ENCODE measurements around the gene CIAO2B. TPM values are rescaled to one million over a fixed set of nuclear protein-coding genes. Genes with fewer than 3 reads are reported as not detected.

CIAO2B gene
- total and polyA plus RNA-seq, 11 donors, result 103 to 669 (median 129) TPM

- H3K9me3 ChIP-seq, result no peaks in the 10 kb centered on the region
- 80 to 93% (median 90%) methylated on average over 2 of the region's 2 CpGs for WGBS, 4 donors
- DNase-seq, result no peak
- no peak for ATAC-seq
- peaks cover 4 to 62% (median 41%) of the 10 kb centered on the region in 12 donors for H3K4me1 ChIP-seq
- intact Hi-C loops (cut with DNase I), result loop anchor here in 1 of 10 donors (5.0 kb wide), 1 partner anchor 34 kb away; no protein-coding TSS in a partner anchor
- H3K36me3 ChIP-seq, result peaks cover 0 to 25% (median 10%) of the 10 kb centered on the region in 9 donors
- TF ChIP-seq, protein P1, sequence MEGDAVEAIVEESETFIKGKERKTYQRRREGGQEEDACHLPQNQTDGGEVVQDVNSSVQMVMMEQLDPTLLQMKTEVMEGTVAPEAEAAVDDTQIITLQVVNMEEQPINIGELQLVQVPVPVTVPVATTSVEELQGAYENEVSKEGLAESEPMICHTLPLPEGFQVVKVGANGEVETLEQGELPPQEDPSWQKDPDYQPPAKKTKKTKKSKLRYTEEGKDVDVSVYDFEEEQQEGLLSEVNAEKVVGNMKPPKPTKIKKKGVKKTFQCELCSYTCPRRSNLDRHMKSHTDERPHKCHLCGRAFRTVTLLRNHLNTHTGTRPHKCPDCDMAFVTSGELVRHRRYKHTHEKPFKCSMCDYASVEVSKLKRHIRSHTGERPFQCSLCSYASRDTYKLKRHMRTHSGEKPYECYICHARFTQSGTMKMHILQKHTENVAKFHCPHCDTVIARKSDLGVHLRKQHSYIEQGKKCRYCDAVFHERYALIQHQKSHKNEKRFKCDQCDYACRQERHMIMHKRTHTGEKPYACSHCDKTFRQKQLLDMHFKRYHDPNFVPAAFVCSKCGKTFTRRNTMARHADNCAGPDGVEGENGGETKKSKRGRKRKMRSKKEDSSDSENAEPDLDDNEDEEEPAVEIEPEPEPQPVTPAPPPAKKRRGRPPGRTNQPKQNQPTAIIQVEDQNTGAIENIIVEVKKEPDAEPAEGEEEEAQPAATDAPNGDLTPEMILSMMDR (IDR thresholded peaks at IDR 0.05), result no peak
- no peak for TF ChIP-seq POLR2A (IDR thresholded peaks at IDR 0.05)
- H3K4me3 ChIP-seq, result no peak overlapping the region
- H3K27me3 ChIP-seq, result no peaks in the 10 kb centered on the region
- H3K27ac ChIP-seq, result no peak overlapping the region
Measured at GRCh38 chr16:66931665-66932064, 2.5 kb downstream of the CIAO2B start.

GRCh38 chr16:66930189-66930588 is 4.0 kb downstream of the CIAO2B start:
- peak in 1 of 5 donors; percentile 90 for DNase-seq
- H3K4me3 ChIP-seq, result no peak overlapping the region
- peaks cover 0 to 25% (median 10%) of the 10 kb centered on the region in 9 donors for H3K36me3 ChIP-seq
- TF ChIP-seq POLR2A (IDR thresholded peaks at IDR 0.05), result no peak
- TF ChIP-seq, protein P1 (IDR thresholded peaks at IDR 0.05), result no peak
- 40 to 65% (median 50%) methylated on average over 4 of the region's 4 CpGs for WGBS, 4 donors
- intact Hi-C loops (cut with DNase I), result loop anchor here in 1 of 10 donors (5.0 kb wide), 1 partner anchor 33 kb away; no protein-coding TSS in a partner anchor
- H3K9me3 ChIP-seq, result no peaks in the 10 kb centered on the region
- peak overlapping the region in 5 of 12 donors; percentile 5 to 96 (median 16) for H3K27ac ChIP-seq
- H3K27me3 ChIP-seq, result peaks cover 0 to 11% (median 0%) of the 10 kb centered on the region in 9 donors
- peaks cover 4 to 58% (median 37%) of the 10 kb centered on the region in 12 donors for H3K4me1 ChIP-seq
- ATAC-seq, result peak in 2 of 4 donors; percentile 10 to 23

- DNase-seq (no peak), ATAC-seq (no peak)
- Histone ChIP-seq H3K4me1 (peaks cover 4 to 62% (median 37%) of the 10 kb centered on the region in 12 donors), H3K27ac (peak overlapping the region in 11 of 12 donors; percentile 41 to 99 (median 92)), H3K27me3 (peaks cover 0 to 24% (median 0%) of the 10 kb centered on the region in 9 donors), H3K4me3 (no peak overlapping the region), H3K36me3 (peaks cover 0 to 25% (median 10%) of the 10 kb centered on the region in 9 donors), H3K9me3 (no peaks in the 10 kb centered on the region)
- intact Hi-C loops (cut with DNase I), result loop anchor here in 1 of 10 donors (1.0 kb wide), 1 partner anchor 32 kb away; no protein-coding TSS in a partner anchor
- 71 to 74% (median 72%) methylated on average over 10 of the region's 10 CpGs for WGBS, 4 donors
- TF ChIP-seq, protein P1 (IDR thresholded peaks at IDR 0.05), result peak in 10 of 12 donors; percentile 15 to 57 (median 36)
- TF ChIP-seq POLR2A (IDR thresholded peaks at IDR 0.05), result no peak
Measured at GRCh38 chr16:66928702-66929388, 5.4 kb downstream of the CIAO2B start.

DNA sequence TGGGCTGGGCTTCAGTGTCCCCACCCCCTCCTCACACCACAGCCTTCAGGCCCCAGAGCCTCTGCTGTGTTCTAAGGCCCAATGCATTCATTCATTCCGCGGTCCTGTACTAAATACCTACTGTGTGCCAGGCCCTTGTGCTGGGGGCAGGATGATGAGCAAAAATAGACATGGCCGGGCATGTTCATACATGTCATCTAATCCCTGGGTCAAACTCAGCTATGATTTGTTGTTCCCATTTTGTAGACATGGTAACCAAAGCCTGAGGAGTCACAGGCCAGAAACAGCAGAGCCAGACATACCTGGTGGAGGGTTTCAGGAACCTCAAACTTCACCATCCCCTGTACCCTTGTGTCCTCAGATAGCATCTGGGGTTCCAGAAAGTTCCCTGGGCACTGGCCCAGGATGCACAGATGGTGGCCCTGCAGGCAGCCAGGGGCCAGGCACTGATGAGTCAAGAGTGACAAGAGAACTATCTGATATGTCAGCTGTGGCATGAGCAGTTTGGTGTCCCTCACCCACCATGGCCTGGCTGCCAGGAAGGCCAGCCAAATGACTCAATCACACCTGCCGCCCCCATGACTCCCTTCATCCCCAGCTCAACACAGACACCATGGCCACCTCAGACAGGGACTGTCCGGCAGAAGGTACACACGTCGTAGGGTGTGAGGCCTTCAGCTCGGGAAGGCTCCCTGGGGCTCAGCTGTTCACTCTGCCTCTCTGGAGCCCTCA is 6.1 kb downstream of the CIAO2B start:
- Histone ChIP-seq H3K27ac (peak overlapping the region in 11 of 12 donors; percentile 80 to 99 (median 92)), H3K4me3 (no peak overlapping the region), H3K36me3 (peaks cover 0 to 25% (median 10%) of the 10 kb centered on the region in 9 donors), H3K9me3 (no peaks in the 10 kb centered on the region), H3K4me1 (peaks cover 0 to 58% (median 30%) of the 10 kb centered on the region in 12 donors), H3K27me3 (peaks cover 0 to 32% (median 0%) of the 10 kb centered on the region in 9 donors)
- peak in 1 of 5 donors; percentile 66 for DNase-seq
- TF ChIP-seq, protein P1 (IDR thresholded peaks at IDR 0.05), result no peak
- TF ChIP-seq POLR2A (IDR thresholded peaks at IDR 0.05), result no peak
- whole genome bisulfite sequencing, 4 donors, result 61 to 84% (median 77%) methylated on average over 8 of the region's 8 CpGs
- intact Hi-C loops (cut with DNase I), result no loop called here
- ATAC-seq, result no peak
